ENCODE data around the gene KIF1B.

The KIF1B gene

GRCh38 chr1:10209905-10210810, at the start of gene KIF1B:
TSS of gene KIF1B (plus strand) at chr1:10210570. CDS start at chr1:10232329, 21,759 bp downstream.
- H3K9me3 ChIP-seq (ENCODE audit: low read depth, low read length) = no peaks in the 10 kb centered on the region
- peak within 1 kb of the TSS; percentile 81 for H3K27ac ChIP-seq
- peak; percentile 60 for DNase-seq (ENCODE audit: low read depth, low spot score)
- TF ChIP-seq EZH2 (IDR thresholded peaks at IDR 0.05) (no peak), FOXP2 (optimal IDR thresholded peaks at IDR 0.05; ENCODE audit: control extremely low read depth, extremely low read length, insufficient read depth) (peak; percentile 68), POLR2AphosphoS5 (IDR thresholded peaks at IDR 0.05; ENCODE audit: borderline replicate concordance, low read depth, low read length) (peak; percentile 78)
- H3K4me3 ChIP-seq = peak within 1 kb of the TSS; percentile 83
- H3K9ac ChIP-seq (ENCODE audit: insufficient read length) = peak within 1 kb of the TSS; percentile 90
- H3K36me3 ChIP-seq (ENCODE audit: insufficient read depth, low read length) = no peaks in the 10 kb centered on the region

GRCh38 chr1:10160907-10161490, 49.4 kb upstream of the KIF1B start:
- Histone ChIP-seq H3K9ac (ENCODE audit: insufficient read length) (no peak overlapping the region), H3K27ac (peak overlapping the region; percentile 54; the same call in 1 of the 2 replicates), H3K4me3 (no peak overlapping the region), H3K36me3 (ENCODE audit: insufficient read depth, low read length) (peaks cover 27% of the 10 kb centered on the region), H3K9me3 (ENCODE audit: low read depth, low read length) (no peaks in the 10 kb centered on the region)
- DNase-seq (ENCODE audit: low read depth, low spot score) = no peak
- TF ChIP-seq FOXP2 (optimal IDR thresholded peaks at IDR 0.05; ENCODE audit: control extremely low read depth, extremely low read length, insufficient read depth) (no peak), POLR2AphosphoS5 (IDR thresholded peaks at IDR 0.05; ENCODE audit: borderline replicate concordance, low read depth, low read length) (no peak), EZH2 (IDR thresholded peaks at IDR 0.05) (no peak)

GRCh38 chr1:10161541-10162290, 48.7 kb upstream of the KIF1B start:
- Histone ChIP-seq H3K36me3 (ENCODE audit: insufficient read depth, low read length) (peaks cover 31% of the 10 kb centered on the region), H3K4me3 (no peak overlapping the region), H3K9ac (ENCODE audit: insufficient read length) (no peak overlapping the region), H3K27ac (peak overlapping the region; percentile 54; the same call in 1 of the 2 replicates), H3K9me3 (ENCODE audit: low read depth, low read length) (no peaks in the 10 kb centered on the region)
- no peak for DNase-seq (ENCODE audit: low read depth, low spot score)
- TF ChIP-seq EZH2 (IDR thresholded peaks at IDR 0.05) = no peak
- TF ChIP-seq POLR2AphosphoS5 (IDR thresholded peaks at IDR 0.05; ENCODE audit: borderline replicate concordance, low read depth, low read length) = no peak
- TF ChIP-seq FOXP2 (optimal IDR thresholded peaks at IDR 0.05; ENCODE audit: control extremely low read depth, extremely low read length, insufficient read depth) = no peak

GRCh38 chr1:10168912-10169514, 41.4 kb upstream of the KIF1B start:
- H3K9ac ChIP-seq (ENCODE audit: insufficient read length) = no peak overlapping the region
- H3K4me3 ChIP-seq = no peak overlapping the region
- no peak for TF ChIP-seq FOXP2 (optimal IDR thresholded peaks at IDR 0.05; ENCODE audit: control extremely low read depth, extremely low read length, insufficient read depth)
- no peak for TF ChIP-seq POLR2AphosphoS5 (IDR thresholded peaks at IDR 0.05; ENCODE audit: borderline replicate concordance, low read depth, low read length)
- TF ChIP-seq EZH2 (IDR thresholded peaks at IDR 0.05) = no peak
- peaks cover 57% of the 10 kb centered on the region for H3K36me3 ChIP-seq (ENCODE audit: insufficient read depth, low read length)
- H3K9me3 ChIP-seq (ENCODE audit: low read depth, low read length) = no peaks in the 10 kb centered on the region
- peak overlapping the region; percentile 32; the same call in 1 of the 2 replicates for H3K27ac ChIP-seq
- DNase-seq (ENCODE audit: low read depth, low spot score) = no peak

GRCh38 chr1:10170239-10170574, 40.2 kb upstream of the KIF1B start:
- peak overlapping the region; percentile 20 for H3K27ac ChIP-seq
- DNase-seq (ENCODE audit: low read depth, low spot score) = no peak
- no peak for TF ChIP-seq POLR2AphosphoS5 (IDR thresholded peaks at IDR 0.05; ENCODE audit: borderline replicate concordance, low read depth, low read length)
- no peak for TF ChIP-seq EZH2 (IDR thresholded peaks at IDR 0.05)
- TF ChIP-seq FOXP2 (optimal IDR thresholded peaks at IDR 0.05; ENCODE audit: control extremely low read depth, extremely low read length, insufficient read depth) = no peak
- no peak overlapping the region for H3K4me3 ChIP-seq
- H3K9ac ChIP-seq (ENCODE audit: insufficient read length) = no peak overlapping the region
- H3K9me3 ChIP-seq (ENCODE audit: low read depth, low read length) = no peaks in the 10 kb centered on the region
- H3K36me3 ChIP-seq (ENCODE audit: insufficient read depth, low read length) = peaks cover 53% of the 10 kb centered on the region

GRCh38 chr1:10171105-10171767, 39.1 kb upstream of the KIF1B start:
- Histone ChIP-seq H3K9ac (ENCODE audit: insufficient read length) (no peak overlapping the region), H3K9me3 (ENCODE audit: low read depth, low read length) (no peaks in the 10 kb centered on the region), H3K36me3 (ENCODE audit: insufficient read depth, low read length) (peaks cover 49% of the 10 kb centered on the region), H3K4me3 (no peak overlapping the region), H3K27ac (0 out of 2 replicates have a peak overlapping the region, but pooled peaks have one; percentile 32)
- DNase-seq (ENCODE audit: low read depth, low spot score) = no peak
- TF ChIP-seq EZH2 (IDR thresholded peaks at IDR 0.05) (no peak), POLR2AphosphoS5 (IDR thresholded peaks at IDR 0.05; ENCODE audit: borderline replicate concordance, low read depth, low read length) (no peak), FOXP2 (optimal IDR thresholded peaks at IDR 0.05; ENCODE audit: control extremely low read depth, extremely low read length, insufficient read depth) (no peak)

GRCh38 chr1:10171995-10172669, 38.2 kb upstream of the KIF1B start:
- H3K9ac ChIP-seq (ENCODE audit: insufficient read length) = no peak overlapping the region
- DNase-seq (ENCODE audit: low read depth, low spot score) = no peak
- H3K36me3 ChIP-seq (ENCODE audit: insufficient read depth, low read length) = peaks cover 48% of the 10 kb centered on the region
- H3K27ac ChIP-seq = no peak overlapping the region
- no peak for TF ChIP-seq FOXP2 (optimal IDR thresholded peaks at IDR 0.05; ENCODE audit: control extremely low read depth, extremely low read length, insufficient read depth)
- no peak for TF ChIP-seq POLR2AphosphoS5 (IDR thresholded peaks at IDR 0.05; ENCODE audit: borderline replicate concordance, low read depth, low read length)
- TF ChIP-seq EZH2 (IDR thresholded peaks at IDR 0.05) = no peak
- no peaks in the 10 kb centered on the region for H3K9me3 ChIP-seq (ENCODE audit: low read depth, low read length)
- H3K4me3 ChIP-seq = no peak overlapping the region
